Hematopoietic multipotent progenitor cell treated with erythropoietin and hydrocortisone succinate and interleukin-3 and kit ligand, for 8 days (in vitro differentiated cells): ENCODE measurements around the gene GK2.

Experiments
- DNase-seq: peaks from one replicate; pipeline ENCODE4 v3.0.0-alpha.2; 2015

Gene GK2

GRCh38 chr4:79408063-79408462 lies at the start of gene GK2:
Gene GK2, minus strand, starts transcription at chr4:79408228. Its CDS starts 28 bp downstream, at chr4:79408200.
- no peak for DNase-seq

- no peak for DNase-seq
Measured at GRCh38 chr4:79455216-79455615, 47.2 kb upstream of the GK2 start.

GRCh38 chr4:79454656-79455055 lies 46.6 kb upstream of the GK2 start:
- no peak for DNase-seq

DNA sequence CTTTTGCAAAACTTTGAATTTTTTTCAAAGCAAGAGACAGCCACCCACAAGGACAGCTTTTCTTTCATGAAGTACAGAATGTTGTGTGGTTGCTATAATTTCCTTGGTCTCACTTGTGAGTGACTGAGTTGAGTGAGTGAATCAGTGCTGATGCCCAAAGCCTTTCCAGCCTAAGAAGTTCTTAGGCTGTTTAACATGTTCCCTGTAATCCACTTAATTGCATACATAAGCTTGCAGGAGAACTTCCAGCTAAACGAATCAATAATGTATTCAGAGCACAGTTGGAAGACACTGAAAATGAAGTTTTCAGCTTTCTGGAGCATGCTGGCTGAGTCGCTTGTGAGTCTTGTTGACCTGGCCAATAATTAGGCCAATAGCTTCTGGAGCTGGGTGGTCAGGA lies 42.0 kb upstream of the GK2 start:
- DNase-seq: no peak

- no peak for DNase-seq
Measured at GRCh38 chr4:79446145-79446544, 38.1 kb upstream of the GK2 start.

DNA sequence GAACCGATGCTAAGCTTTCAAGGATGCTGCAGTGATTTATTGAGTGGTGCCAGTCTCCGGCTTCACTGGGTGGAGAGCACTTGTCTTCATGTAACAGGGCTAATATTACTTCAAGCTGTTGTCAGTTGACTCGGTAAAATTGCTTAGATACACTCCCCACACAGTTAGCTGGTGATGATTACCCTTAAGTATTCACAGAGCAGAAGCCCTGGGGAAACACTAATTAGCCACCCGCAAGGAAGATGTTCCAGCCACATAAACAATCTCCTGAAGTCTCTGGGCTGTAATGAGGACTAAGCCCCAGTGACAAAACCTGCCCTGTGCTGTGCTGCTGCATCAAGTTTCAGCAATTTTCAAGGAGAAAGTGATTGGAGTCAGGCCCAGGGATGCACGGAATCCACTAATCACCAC lies 37.3 kb upstream of the GK2 start:
- no peak for DNase-seq

DNA sequence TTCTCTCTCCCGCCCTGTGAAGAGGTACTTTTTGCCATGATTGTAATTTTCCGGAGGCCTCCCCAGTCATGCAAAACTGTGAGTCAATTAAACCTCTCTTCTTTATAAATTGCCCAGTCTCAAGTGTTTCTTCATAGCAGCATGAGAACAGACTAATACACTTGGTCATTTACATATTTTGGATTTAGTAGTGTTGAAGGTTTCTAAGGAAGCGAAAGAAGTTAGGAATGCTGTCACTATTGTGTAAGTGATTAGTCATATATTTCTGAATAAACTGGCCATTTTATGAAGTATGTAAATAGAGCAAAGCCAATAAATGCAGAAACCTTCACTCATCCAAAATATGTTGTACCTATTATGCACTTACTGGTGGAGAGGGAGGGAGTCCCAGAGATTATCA lies 34.4 kb upstream of the GK2 start:
- no peak for DNase-seq

- no peak for DNase-seq
Measured at GRCh38 chr4:79439489-79439888, 31.5 kb upstream of the GK2 start.

DNA sequence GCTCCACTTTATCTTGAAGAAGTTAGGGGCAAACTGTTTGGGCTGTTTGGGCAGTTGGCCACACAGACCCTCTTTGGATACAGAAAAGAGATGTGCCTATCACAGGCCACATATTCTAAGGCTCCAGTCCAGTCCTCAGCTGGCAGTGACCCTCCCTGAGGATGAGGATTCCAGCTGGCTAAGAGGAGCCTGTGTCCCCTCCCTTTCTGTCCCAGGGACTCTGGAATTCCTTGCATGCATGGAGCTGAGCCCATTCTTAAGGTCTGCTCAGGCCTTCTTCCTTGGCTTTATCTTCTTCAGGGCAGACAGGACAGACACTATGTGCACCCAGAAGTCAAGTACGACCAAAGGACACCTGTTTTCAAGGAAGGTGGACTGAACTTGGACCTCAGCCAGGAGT lies 23.8 kb upstream of the GK2 start:
- no peak for DNase-seq

GRCh38 chr4:79429113-79429903 lies 21.3 kb upstream of the GK2 start:
- no peak for DNase-seq

GRCh38 chr4:79426989-79427388 lies 19.0 kb upstream of the GK2 start:
- no peak for DNase-seq

GRCh38 chr4:79425586-79425985 lies 17.6 kb upstream of the GK2 start:
- no peak for DNase-seq

DNA sequence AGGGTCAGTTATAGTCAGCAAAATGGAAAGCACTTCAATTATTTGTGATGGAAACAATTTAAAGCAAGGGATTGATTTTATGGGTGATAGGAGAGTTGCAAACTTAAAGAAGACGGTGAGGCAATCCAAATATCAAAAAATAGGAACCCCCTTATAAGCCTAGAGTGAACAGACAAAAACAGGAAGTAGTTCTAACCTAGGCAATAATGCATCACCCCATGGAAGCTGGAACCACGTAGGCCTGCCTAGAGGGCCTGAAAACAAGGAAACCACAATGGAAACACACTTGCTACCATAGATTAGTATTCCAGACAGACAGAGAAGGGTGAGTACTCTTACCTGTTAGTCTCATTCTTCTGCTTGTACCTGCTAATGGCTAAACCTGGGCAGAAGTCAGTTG lies 13.5 kb upstream of the GK2 start:
- DNase-seq: no peak

GRCh38 chr4:79413886-79414285 lies 5.9 kb upstream of the GK2 start:
- no peak for DNase-seq

- no peak for DNase-seq
Measured at GRCh38 chr4:79413032-79413885, 5.2 kb upstream of the GK2 start.

- DNase-seq: no peak
Measured at GRCh38 chr4:79404666-79405065, 3.4 kb downstream of the GK2 start.

DNA sequence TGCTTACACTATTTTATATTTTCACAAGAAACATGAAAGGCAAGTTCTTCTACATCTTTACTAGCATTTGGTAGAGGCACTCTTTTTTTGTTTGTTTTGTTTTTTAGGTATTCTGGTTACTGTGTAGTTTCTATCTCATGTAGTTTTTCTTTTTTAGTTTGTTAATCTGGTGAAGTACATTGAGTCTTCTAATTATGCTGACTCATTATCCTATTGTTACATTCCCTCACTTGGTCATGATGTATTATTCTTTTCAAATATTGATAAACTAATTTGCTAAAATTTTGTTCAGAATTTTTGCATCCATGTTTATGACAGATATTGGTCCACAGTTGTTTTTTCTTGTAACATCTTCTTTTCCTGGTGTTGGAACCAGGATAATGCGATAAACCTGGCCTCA lies 4.7 kb downstream of the GK2 start:
- DNase-seq: no peak

- no peak for DNase-seq
Measured at GRCh38 chr4:79402332-79402851, 5.6 kb downstream of the GK2 start.

DNA sequence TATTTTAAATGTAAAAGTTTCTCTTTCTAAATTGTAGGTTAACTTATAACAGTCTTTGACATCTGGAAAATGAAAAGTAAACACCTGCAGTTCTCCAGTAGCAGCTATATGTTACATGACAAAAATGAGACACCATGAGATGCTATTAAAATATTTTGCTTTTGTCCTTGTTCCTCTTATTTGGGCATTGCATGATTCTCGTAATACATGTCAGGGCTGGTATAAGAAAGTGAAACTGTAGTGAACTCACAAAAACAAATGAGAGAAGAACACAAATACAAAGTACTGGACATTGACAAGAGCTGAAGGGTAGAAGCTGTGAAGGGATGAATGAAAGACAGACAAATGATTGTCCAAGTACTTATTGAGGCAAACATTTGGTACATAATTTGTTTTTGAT lies 9.0 kb downstream of the GK2 start:
- DNase-seq: no peak

- no peak for DNase-seq
Measured at GRCh38 chr4:79397951-79398350, 10.1 kb downstream of the GK2 start.

- DNase-seq: no peak
Measured at GRCh38 chr4:79396794-79397193, 11.2 kb downstream of the GK2 start.

DNA sequence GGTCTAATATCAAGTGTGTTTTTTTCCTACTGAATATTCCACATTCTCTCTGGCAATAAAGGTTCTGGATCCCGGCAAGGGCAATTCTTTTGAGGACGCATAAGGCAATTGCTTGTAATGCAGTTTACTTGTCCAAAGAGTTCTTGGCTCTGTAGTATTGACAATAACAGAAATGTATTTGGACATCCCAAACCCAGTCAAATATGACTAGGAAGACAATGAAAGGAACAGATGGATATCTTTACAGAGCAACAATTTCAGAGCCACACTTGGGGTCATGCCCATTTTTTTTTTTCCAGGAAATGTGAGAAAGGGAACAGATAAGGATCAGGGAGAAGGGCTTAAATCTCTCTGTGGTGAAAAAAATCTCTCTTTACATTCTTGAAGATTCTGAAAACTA lies 12.2 kb downstream of the GK2 start:
- no peak for DNase-seq

DNA sequence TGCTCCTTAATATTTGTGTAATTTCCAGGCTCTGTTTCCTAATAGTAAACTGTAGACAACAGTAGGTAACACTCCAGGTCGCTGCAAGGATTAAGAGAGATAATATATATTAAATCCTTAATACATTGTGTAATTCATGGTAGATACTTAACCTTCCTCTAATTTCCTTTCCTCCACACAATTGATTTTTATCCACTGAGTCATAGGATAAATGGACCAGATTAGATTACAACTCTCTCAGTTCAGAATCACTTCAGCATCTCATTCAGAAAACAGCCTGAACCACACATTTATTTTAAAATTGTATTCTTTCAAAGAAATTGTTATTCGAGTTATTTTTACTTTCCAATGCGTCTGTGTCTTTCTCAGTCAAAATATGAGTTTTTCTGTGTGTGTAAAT lies 17.1 kb downstream of the GK2 start:
- DNase-seq: no peak

DNA sequence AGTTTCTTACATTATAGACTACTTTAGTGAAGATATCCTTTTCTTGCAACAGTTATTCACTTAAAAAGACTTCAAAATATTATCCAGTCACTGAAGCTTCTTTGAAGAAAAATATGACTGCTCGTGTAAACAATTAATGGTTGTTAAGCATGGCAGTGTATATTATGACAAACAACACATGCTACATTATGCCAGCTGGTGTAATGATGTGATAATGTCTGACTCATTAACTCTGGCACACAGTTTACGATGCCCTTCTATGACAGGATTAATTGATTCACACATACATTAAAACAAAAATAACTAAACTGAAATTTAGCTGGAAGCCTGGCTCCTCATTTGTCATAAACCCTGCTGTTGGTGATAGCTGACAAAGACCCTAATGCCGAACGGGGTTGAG lies 22.4 kb downstream of the GK2 start:
- no peak for DNase-seq
